GDM1 (cell line): ENCODE results near the gene C1R.
A peak's percentile ranks its signal among the peaks of the same experiment; 100 is the strongest.
"Not testable (repeated sequence)": the region's sequence is repeated elsewhere in the genome, so short reads cannot be mapped to it uniquely, and the experiment has no call there.

Source experiments
- DNase-seq: peaks from one replicate; lab custom pipeline; 2025; lab: John Stamatoyannopoulos, UW

The C1R gene

GRCh38 chr12:7068240-7068993, 23.8 kb downstream of the C1R start:
- DNase-seq, result peak; percentile 68

- no peak for DNase-seq
These were observed 25.1 kb downstream of the C1R start for GRCh38 chr12:7067096-7067495.

- DNase-seq, result no peak
These were observed 25.6 kb downstream of the C1R start for GRCh38 chr12:7066596-7066995.

- no peak for DNase-seq
These were observed 27.1 kb downstream of the C1R start for GRCh38 chr12:7065073-7065623.

GRCh38 chr12:7064516-7064915, 27.7 kb downstream of the C1R start:
- no peak for DNase-seq

- DNase-seq, result no peak
These were observed 30.6 kb downstream of the C1R start for GRCh38 chr12:7061596-7061995.

- DNase-seq, result no peak
These were observed 31.1 kb downstream of the C1R start for GRCh38 chr12:7061138-7061537.

GRCh38 chr12:7060353-7060954, 31.8 kb downstream of the C1R start, which contains the start of gene C1S:
TSS of gene C1S (plus strand) at chr12:7060718. CDS start at chr12:7061913, 1,195 bp downstream.
- no peak for DNase-seq

- DNase-seq, result no peak
These were observed 32.5 kb downstream of the C1R start for GRCh38 chr12:7059780-7060179.

GRCh38 chr12:7058850-7059395, 33.3 kb downstream of the C1R start:
- DNase-seq, result no peak

GRCh38 chr12:7058163-7058845, 33.9 kb downstream of the C1R start:
- DNase-seq, result no peak

- not testable (repeated sequence) for DNase-seq
These were observed 36.5 kb downstream of the C1R start for GRCh38 chr12:7055736-7056135.

GRCh38 chr12:7054925-7055324, 37.3 kb downstream of the C1R start:
- no peak for DNase-seq

GRCh38 chr12:7049973-7050372, 42.3 kb downstream of the C1R start:
- not testable (repeated sequence) for DNase-seq

GRCh38 chr12:7049445-7049951, 42.7 kb downstream of the C1R start:
- not testable (repeated sequence) for DNase-seq

- DNase-seq, result peak; percentile 63
These were observed 44.9 kb downstream of the C1R start for GRCh38 chr12:7047306-7047705.

GRCh38 chr12:7046383-7047105, 45.7 kb downstream of the C1R start:
- no peak for DNase-seq

- DNase-seq, result no peak
These were observed 46.3 kb downstream of the C1R start for GRCh38 chr12:7045913-7046312.

- DNase-seq, result peak; percentile 36
These were observed 49.4 kb downstream of the C1R start for GRCh38 chr12:7042842-7043241.

- DNase-seq, result no peak
These were observed 52.8 kb downstream of the C1R start for GRCh38 chr12:7039403-7039802.

- DNase-seq, result no peak
These were observed 53.7 kb downstream of the C1R start for GRCh38 chr12:7038591-7038990.

- not testable (repeated sequence) for DNase-seq
These were observed 54.8 kb downstream of the C1R start for GRCh38 chr12:7037411-7037810.
